Loucy (cell line): Measurements from ENCODE around the gene JPT2.

Experiments used
- H2AFZ ChIP-seq: fragments of 200-600 bp; sonication (generic); 2 replicates; pipeline ENCODE4 v1.6.0; 2016; ENCODE audit warnings: antibody characterized with exemption, mild to moderate bottlenecking, low read length, moderate library complexity
- H3F3A ChIP-seq: fragments of 200-600 bp; 2 replicates; pipeline ENCODE4 v1.6.0; 2016; ENCODE audit warnings: antibody characterized with exemption, low read depth, mild to moderate bottlenecking
- H3K27me3 ChIP-seq: fragments of 200-600 bp; sonication (generic); 2 replicates; pipeline ENCODE4 v1.6.1; 2014; ENCODE audit warnings: low read length, mild to moderate bottlenecking; ENCODE audit not compliant: insufficient read depth, poor library complexity, severe bottlenecking
- H3K36me3 ChIP-seq: fragments of 200-600 bp; sonication (generic); 2 replicates; pipeline ENCODE4 v1.6.1; 2016; ENCODE audit warnings: low read length; ENCODE audit not compliant: insufficient read depth
- H3K4me1 ChIP-seq: fragments of 200-600 bp; sonication (generic); 2 replicates; pipeline ENCODE4 v1.5.1; 2014; ENCODE audit warnings: low read length, mild to moderate bottlenecking; ENCODE audit not compliant: insufficient read depth, poor library complexity, severe bottlenecking
- H3K4me2 ChIP-seq: fragments of 200-600 bp; sonication (generic); 2 replicates; pipeline ENCODE4 v1.6.0; 2014; ENCODE audit warnings: antibody characterized with exemption, low read length, low read depth, mild to moderate bottlenecking; ENCODE audit not compliant: poor library complexity, severe bottlenecking
- H3K4me3 ChIP-seq: fragments of 200-600 bp; sonication (generic); 2 replicates; pipeline ENCODE4 v1.5.1; 2014; ENCODE audit warnings: low read length, mild to moderate bottlenecking, mixed read lengths; ENCODE audit not compliant: poor library complexity, severe bottlenecking
- H3K79me2 ChIP-seq: fragments of 200-600 bp; sonication (generic); 2 replicates; pipeline ENCODE4 v1.6.1; 2014; ENCODE audit warnings: low read length; ENCODE audit not compliant: insufficient read depth
- H3K9ac ChIP-seq: fragments of 200-600 bp; sonication (generic); 2 replicates; pipeline ENCODE4 v1.6.0; 2014; ENCODE audit warnings: mild to moderate bottlenecking, low read depth, low read length, moderate library complexity; ENCODE audit not compliant: poor library complexity, severe bottlenecking
- H3K9me2 ChIP-seq: fragments of 200-600 bp; sonication (generic); replicated peaks from 2 replicates; pipeline ENCODE4 v1.6.1; 2016; ENCODE audit warnings: low read depth, low read length, mixed read lengths
- H3K9me3 ChIP-seq: fragments of 200-600 bp; sonication (generic); 2 replicates; pipeline ENCODE4 v1.6.1; 2014; ENCODE audit warnings: mild to moderate bottlenecking, antibody characterized with exemption, low read length, low read depth; ENCODE audit not compliant: insufficient read depth
- H4K20me1 ChIP-seq: fragments of 200-600 bp; sonication (generic); 2 replicates; pipeline ENCODE4 v1.6.0; 2014; ENCODE audit warnings: antibody characterized with exemption, low read length, mild to moderate bottlenecking; ENCODE audit not compliant: insufficient read depth, poor library complexity, severe bottlenecking
- EZH2phosphoT487 ChIP-seq: fragments of 200-600 bp; IDR thresholded peaks from 2 replicates; pipeline ENCODE4 v1.6.1; 2018; ENCODE audit warnings: antibody characterized with exemption, mild to moderate bottlenecking, moderate library complexity, borderline replicate concordance
- TF ChIP-seq, protein P1 (sequence below): fragments of 200-600 bp; sonication (generic); conservative IDR thresholded peaks from 2 replicates; pipeline ENCODE4 v1.5.1; 2014; ENCODE audit warnings: mild to moderate bottlenecking, antibody characterized with exemption, low read length

JPT2 gene

DNA sequence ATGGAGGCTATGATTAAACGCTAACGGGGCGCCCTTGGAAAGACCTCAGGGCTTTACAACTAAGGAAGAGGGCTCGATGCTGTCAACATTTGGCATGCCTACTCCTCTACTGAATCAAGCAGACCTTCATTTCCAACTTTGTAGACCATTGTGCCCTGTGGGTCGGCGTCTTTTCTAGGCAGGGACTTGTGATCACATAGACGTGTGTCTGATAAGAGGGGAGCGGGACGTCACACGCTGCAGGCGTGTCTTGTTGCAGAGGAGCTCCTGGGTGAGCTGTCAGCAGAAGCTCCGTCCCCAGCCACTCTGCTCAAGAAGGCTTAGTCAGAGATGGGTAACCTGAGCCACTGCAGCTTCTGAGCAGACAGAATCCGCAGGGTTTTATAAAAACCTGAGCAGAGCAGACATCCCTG is 30.7 kb downstream of the JPT2 start:
- Histone ChIP-seq H3F3A (no peaks in the 10 kb centered on the region), H3K9ac (peak overlapping the region; percentile 81), H3K9me3 (no peaks in the 10 kb centered on the region), H3K4me2 (peak overlapping the region; percentile 93), H3K4me1 (no peaks in the 10 kb centered on the region), H3K36me3 (no peaks in the 10 kb centered on the region), H2AFZ (no peak overlapping the region), H3K79me2 (peaks cover 40% of the 10 kb centered on the region), H3K9me2 (no peaks in the 10 kb centered on the region), H4K20me1 (peaks cover 16% of the 10 kb centered on the region), H3K27me3 (no peaks in the 10 kb centered on the region), H3K4me3 (peak overlapping the region; percentile 86)
- no peak for TF ChIP-seq EZH2phosphoT487
- TF ChIP-seq, protein P1, sequence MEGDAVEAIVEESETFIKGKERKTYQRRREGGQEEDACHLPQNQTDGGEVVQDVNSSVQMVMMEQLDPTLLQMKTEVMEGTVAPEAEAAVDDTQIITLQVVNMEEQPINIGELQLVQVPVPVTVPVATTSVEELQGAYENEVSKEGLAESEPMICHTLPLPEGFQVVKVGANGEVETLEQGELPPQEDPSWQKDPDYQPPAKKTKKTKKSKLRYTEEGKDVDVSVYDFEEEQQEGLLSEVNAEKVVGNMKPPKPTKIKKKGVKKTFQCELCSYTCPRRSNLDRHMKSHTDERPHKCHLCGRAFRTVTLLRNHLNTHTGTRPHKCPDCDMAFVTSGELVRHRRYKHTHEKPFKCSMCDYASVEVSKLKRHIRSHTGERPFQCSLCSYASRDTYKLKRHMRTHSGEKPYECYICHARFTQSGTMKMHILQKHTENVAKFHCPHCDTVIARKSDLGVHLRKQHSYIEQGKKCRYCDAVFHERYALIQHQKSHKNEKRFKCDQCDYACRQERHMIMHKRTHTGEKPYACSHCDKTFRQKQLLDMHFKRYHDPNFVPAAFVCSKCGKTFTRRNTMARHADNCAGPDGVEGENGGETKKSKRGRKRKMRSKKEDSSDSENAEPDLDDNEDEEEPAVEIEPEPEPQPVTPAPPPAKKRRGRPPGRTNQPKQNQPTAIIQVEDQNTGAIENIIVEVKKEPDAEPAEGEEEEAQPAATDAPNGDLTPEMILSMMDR, result no peak

DNA sequence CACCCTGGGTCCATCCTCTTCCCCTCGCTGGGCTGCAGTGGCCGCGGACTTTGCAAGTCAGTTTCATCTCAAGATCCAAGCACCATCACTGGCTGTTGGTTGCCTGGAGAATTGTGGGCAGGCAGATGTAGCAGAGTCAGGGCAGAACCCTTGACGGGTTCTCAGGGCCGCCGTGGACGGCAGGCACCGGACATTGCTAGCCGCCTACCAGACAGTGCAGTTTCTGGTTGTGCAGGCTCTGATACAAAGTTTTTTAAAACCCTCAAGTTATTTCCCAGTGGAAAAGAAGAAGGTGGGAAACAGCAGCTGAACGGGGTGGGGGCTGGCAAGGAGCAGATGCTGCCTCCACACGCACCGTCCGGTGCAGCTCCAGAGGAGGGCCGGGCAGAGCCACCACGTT is 31.3 kb downstream of the JPT2 start:
- peak overlapping the region; percentile 93 for H3K4me2 ChIP-seq
- no peaks in the 10 kb centered on the region for H3K36me3 ChIP-seq
- H3K27me3 ChIP-seq, result no peaks in the 10 kb centered on the region
- no peaks in the 10 kb centered on the region for H3K4me1 ChIP-seq
- no peak overlapping the region for H3K4me3 ChIP-seq
- H3K9me2 ChIP-seq, result no peaks in the 10 kb centered on the region
- H2AFZ ChIP-seq, result no peak overlapping the region
- peaks cover 16% of the 10 kb centered on the region for H4K20me1 ChIP-seq
- TF ChIP-seq EZH2phosphoT487, result no peak
- TF ChIP-seq, protein P1, result no peak
- H3K79me2 ChIP-seq, result peaks cover 40% of the 10 kb centered on the region
- no peaks in the 10 kb centered on the region for H3K9me3 ChIP-seq
- H3K9ac ChIP-seq, result no peak overlapping the region
- H3F3A ChIP-seq, result no peaks in the 10 kb centered on the region

DNA sequence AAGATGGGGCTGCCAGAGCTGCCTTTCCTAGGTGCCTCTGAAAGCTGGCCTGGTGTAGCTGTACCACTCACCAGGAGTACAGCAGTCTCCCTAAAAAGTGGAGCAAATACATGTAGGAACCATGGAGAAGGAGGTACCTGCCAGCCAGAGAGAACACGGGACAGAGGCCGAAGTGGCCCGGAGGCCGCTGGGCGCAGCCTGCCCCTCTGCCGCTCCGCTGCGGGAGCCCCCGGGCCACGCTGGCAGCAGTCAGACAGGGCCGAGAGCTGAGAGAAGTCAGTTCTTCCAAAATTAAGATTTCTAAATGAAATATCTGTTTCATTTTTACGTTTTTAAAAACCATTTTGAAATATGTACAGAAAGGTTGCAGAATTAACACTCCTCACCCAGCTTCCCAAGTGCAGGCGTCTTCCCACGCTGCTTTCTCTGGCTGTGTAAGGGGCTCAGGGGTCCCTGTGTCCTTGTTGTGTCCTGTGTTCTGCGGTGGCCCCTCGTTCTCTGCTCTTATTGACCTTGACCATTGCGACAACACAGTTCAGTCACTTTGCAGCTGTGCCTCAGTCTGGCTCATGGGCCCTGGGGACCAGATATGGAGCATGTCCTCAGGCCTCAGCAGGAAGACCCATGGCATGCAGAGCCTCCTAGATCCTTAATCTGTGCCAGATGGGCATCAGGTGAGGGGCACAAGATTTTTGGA is 32.9 kb downstream of the JPT2 start:
- Histone ChIP-seq H3K36me3 (no peaks in the 10 kb centered on the region), H3K79me2 (peaks cover 40% of the 10 kb centered on the region), H4K20me1 (peaks cover 16% of the 10 kb centered on the region), H3K4me2 (no peak overlapping the region), H3F3A (no peaks in the 10 kb centered on the region), H3K9me2 (no peaks in the 10 kb centered on the region), H2AFZ (no peak overlapping the region), H3K9me3 (no peaks in the 10 kb centered on the region), H3K27me3 (no peaks in the 10 kb centered on the region), H3K4me3 (no peak overlapping the region), H3K9ac (no peak overlapping the region), H3K4me1 (no peaks in the 10 kb centered on the region)
- TF ChIP-seq EZH2phosphoT487, result no peak
- TF ChIP-seq, protein P1, result no peak
